Activated CD8-positive, alpha-beta memory T cell treated with anti-CD3 and anti-CD28 coated beads, Interleukin-2, amount 50 U/mL, for 24 hours (primary cell): ENCODE data around the gene FAM168A.

Experiments used
- DNase-seq: peaks from one replicate; pipeline ENCODE4 v3.0.0-alpha.2; 2020; ENCODE audit errors: extremely low read depth

The FAM168A gene

DNA sequence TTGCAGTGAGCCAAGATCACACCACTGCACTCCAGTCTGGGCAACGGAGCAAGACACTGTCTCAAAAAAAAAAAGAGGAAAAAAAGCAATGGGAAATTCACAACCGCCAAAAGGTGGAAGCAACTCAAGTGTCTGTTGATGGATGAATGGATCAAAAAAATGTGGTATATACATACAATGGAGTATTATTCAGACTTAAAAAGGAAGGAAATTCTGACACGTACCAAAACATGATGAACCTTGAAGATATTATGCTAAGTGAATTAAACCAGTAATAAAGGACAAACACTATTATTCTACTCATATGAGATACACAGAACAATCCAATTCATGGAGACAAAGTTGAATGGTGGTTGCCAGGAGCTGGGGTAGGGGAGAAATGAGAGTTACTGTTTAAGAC lies 40.9 kb downstream of the FAM168A start:
- DNase-seq: no peak

GRCh38 chr11:73555615-73556014 lies 42.3 kb downstream of the FAM168A start:
- DNase-seq: no peak

GRCh38 chr11:73554671-73555320 lies 43.1 kb downstream of the FAM168A start:
- DNase-seq: no peak

GRCh38 chr11:73553266-73553665 lies 44.6 kb downstream of the FAM168A start:
- DNase-seq: no peak

GRCh38 chr11:73551677-73552076 lies 46.2 kb downstream of the FAM168A start:
- DNase-seq: no peak

- no peak for DNase-seq
Observed at GRCh38 chr11:73549376-73549775, 48.5 kb downstream of the FAM168A start.

- no peak for DNase-seq
Observed at GRCh38 chr11:73547706-73548595, 50.0 kb downstream of the FAM168A start.

GRCh38 chr11:73542175-73542574 lies 55.7 kb downstream of the FAM168A start:
- DNase-seq: no peak

DNA sequence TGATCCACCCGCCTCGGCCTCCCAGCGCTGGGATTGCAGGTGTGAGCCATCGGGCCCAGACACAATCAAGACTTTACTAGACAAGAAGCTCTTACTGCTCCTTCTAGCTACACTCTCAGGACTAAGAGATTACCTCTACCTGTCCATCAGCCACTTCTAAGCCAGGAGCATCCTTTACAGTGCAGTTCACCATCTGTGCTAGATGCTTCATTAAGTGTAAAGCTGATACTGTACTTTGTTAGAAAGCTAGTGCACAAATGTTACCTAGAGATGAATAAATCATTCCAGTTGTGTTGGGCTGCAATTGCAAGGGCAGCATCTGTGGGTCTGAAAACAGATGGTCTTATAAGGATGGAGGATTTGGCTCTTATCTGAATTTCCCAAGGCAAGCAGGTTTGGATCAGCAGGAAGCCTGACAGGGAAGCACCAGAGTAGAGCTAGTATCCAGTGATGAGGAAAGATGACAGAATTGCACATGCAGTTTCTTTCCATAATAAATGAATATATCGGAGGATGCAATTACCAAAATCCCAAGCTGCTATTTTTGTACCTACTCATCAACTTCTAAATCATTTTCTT lies 58.3 kb downstream of the FAM168A start:
- no peak for DNase-seq

DNA sequence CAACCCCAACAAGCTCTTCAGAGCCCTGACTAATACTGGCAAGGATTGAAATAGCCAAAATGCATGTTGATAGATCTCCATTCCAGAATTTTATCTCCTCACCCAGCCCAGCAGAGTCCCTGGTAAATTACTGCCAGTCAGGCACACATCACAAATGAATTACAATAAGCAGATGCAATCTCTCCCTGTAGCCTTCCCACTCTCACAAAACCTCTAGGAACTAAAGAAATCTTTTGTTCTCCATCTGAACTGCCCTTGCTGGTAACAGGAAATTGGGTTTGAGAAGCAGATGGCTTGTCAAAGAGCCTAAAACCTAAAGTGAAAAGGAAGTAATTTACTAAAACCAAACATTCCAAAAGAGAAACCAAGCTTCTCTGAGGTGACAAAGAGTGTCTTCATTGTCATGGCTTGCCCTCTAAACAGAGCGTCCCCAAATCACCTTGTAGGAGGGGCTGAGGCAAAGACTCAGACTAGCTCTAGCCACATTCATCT lies 59.5 kb downstream of the FAM168A start:
- DNase-seq: no peak

DNA sequence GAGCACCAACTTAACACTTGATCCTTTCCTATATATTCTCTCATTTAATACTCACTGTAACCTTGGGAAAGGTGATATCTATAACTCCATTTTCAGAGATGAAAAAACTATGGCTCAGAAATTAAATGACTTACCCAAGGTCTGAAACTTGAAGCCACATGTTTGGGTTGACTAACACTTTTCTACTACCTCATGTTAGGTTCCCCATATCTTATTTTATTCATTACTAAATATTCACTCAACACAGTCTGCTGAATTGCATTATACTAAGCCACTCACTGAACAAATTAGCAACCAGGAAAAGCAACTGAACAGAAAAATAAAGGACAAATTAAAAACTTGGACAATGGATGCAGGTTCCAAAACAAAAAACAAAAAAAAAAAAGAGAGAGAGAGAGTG lies 59.9 kb downstream of the FAM168A start:
- no peak for DNase-seq

GRCh38 chr11:73536961-73537360 lies 61.0 kb downstream of the FAM168A start:
- DNase-seq: no peak

GRCh38 chr11:73532310-73532709 lies 65.6 kb downstream of the FAM168A start:
- DNase-seq: no peak

DNA sequence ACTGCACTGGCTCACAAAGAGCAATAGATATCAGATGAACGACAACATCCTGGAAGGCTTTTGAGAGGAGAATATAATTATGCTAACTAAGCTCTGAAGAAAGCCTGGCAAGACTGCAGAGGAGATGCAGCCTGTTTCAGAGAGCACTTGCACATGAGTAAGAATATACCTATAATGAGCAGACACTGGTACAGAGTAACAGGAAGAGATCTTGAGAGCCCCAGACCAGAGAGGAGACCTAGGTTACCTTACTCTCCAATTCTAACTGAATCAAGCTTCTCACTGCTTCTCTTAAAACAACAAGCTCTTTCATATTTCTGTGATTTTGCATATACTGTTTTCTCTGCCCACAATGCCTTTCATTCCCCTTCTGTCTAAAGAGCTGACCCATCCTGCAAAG lies 66.5 kb downstream of the FAM168A start:
- no peak for DNase-seq

- no peak for DNase-seq
Observed at GRCh38 chr11:73530109-73530508, 67.8 kb downstream of the FAM168A start.

DNA sequence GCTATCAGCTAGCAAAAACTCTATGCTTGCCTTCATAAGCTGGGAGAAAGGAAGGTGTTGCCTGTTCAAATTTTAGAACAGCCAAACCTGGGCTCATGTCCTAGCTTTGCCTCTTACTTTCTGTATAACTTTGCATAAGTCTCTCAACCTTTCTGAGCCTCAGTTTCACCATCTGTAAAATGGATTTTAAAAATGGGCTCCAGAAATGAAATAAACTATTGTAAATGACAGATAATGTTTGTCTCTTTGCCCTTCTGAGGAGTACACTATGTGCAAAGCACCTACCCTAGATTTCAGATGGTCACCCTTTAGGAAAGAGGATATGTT lies 68.7 kb downstream of the FAM168A start:
- no peak for DNase-seq

DNA sequence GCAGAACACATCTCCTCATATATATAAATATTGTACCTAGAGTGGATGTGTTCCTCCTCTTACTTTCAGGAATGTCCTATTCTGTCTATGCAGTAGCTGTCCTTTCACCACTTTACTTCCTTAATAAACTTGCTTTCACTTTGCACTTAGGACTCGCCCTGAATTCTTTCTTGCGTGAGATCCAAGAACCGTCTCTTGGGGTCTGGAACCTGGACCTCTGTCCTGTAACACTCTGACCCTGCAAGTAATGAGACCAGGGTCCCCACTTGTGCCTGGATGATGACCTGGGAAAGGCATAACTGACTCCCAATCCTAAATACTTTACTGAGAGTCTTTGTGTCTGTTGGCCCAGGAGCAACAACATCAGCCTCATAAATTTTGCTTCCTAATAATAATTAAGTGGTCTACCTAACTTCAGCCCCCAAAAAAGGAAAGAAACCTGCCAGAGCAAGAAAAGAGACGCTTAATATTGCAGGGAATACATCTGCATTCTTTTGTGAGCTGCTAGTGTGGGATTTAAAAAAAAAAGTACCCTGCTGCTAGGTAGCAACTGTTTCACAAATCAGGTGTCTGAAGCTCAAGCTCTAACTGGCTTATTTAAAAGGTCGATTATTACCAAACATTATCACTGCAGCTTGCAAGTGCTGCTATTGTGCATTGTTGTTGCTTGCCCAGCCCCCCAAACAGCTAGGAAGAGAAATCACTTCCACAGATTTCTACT lies 69.3 kb downstream of the FAM168A start:
- DNase-seq: no peak

DNA sequence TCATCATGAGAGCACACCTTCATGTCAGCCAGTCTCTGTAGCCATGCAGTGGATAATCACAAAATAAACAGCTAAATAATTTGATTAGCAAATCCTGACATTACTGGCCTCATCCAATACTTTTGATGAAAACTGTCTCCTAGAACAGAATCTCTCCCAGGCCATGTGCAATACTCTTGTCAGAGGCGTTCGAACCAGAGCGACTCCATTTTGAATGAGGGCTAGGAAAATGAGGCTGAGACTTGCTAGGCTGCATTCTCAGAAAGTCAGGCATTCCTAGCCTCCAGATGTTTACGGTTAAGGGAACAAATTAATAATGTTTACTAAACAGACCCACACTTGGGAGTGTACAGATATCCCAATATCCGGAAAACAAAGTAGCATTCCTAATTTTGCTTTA lies 69.9 kb downstream of the FAM168A start:
- no peak for DNase-seq

DNA sequence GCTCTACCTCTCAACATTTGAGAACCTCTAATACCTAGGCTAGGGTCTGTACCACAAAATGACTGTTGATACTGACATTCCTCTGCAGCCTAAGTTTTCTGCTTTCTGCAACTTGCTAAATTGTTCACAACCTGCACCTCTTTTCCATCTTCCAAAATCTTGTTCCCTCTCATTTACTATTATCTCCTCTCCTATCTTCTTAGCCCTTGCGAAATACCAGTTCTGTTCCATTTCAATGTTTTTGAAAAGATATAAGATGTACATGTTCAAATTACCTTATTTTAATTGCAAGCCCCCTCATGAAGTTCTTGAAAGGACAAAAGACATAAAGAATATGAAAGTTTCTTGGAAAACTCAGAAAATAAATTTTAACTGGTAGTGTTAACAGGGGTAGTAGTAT lies 72.3 kb downstream of the FAM168A start:
- DNase-seq: no peak

- no peak for DNase-seq
Observed at GRCh38 chr11:73524774-73525173, 73.1 kb downstream of the FAM168A start.

GRCh38 chr11:73521621-73522020 lies 76.3 kb downstream of the FAM168A start:
- DNase-seq: no peak

DNA sequence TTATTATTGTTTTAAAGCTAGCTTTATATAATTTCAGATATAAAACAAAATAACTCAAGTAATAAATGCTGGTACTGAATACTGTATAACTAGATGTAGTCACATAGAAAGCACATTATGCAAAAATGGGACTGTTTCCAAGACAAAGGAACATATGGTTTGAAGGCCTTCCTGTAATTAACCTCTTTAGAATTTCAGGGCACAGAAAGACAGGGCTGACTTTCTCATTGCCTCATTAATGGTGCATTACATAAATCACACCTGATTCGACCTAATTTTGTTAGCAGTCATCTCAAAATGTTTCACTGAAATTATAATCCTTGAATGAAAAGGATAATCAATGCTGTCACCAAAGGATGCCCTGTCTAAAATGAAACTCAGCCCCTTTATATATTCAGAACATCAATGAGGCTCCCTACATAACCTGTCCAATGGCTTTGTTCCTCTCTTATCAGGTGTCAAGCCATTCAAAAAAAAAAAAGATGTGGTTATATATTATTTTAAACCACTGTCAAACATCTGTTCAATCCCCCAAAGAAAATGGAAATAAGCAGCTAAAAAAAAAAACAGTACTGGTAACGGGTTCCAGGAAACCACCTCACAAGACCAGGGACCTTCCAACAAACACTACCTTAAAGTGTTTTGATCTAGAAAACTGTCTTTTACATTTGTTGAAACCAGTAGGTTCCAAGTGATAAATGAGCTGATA lies 77.4 kb downstream of the FAM168A start:
- DNase-seq: no peak
